GM12872 (cell line): Measurements from ENCODE around the gene CCL21.

Experiments
- CTCF ChIP-seq: IDR thresholded peaks from 3 replicates; pipeline ENCODE4 v1.5.1; 2011; ENCODE audit warnings: low read depth, mild to moderate bottlenecking, low read length, moderate library complexity; ENCODE audit not compliant: insufficient read depth

CCL21 gene

GRCh38 chr9:34688329-34689115, 21.4 kb downstream of the CCL21 start:
- no peak for TF ChIP-seq CTCF

- no peak for TF ChIP-seq CTCF
Measured at GRCh38 chr9:34687276-34688030, 22.5 kb downstream of the CCL21 start.

- no peak for TF ChIP-seq CTCF
Measured at GRCh38 chr9:34686732-34687131, 23.2 kb downstream of the CCL21 start.

GRCh38 chr9:34686231-34686630, 23.7 kb downstream of the CCL21 start:
- no peak for TF ChIP-seq CTCF

GRCh38 chr9:34685591-34685990, 24.3 kb downstream of the CCL21 start:
- no peak for TF ChIP-seq CTCF

GRCh38 chr9:34684816-34685215, 25.1 kb downstream of the CCL21 start:
- no peak for TF ChIP-seq CTCF

- TF ChIP-seq CTCF: no peak
Measured at GRCh38 chr9:34684145-34684544, 25.8 kb downstream of the CCL21 start.
